ENCODE measurements around the gene RBM42. TPM values are rescaled to one million over a fixed set of nuclear protein-coding genes. Genes with fewer than 3 reads are reported as not detected.

Gene RBM42
- total RNA-seq, 1 donor from 2014 or later, result 69.0 TPM

GRCh38 chr19:35621708-35622107, 7.1 kb upstream of the RBM42 start:
- Histone ChIP-seq H3K27ac (no peak overlapping the region), H3K36me3 (peaks cover 0 to 17% of the 10 kb centered on the region in 2 donors), H3K4me3 (no peak overlapping the region), H3K9me3 (no peaks in the 10 kb centered on the region), H3K27me3 (no peaks in the 10 kb centered on the region), H3K4me1 (no peaks in the 10 kb centered on the region)
- intact Hi-C loops (cut with DNase I), result no loop called here
- TF ChIP-seq, protein P1, sequence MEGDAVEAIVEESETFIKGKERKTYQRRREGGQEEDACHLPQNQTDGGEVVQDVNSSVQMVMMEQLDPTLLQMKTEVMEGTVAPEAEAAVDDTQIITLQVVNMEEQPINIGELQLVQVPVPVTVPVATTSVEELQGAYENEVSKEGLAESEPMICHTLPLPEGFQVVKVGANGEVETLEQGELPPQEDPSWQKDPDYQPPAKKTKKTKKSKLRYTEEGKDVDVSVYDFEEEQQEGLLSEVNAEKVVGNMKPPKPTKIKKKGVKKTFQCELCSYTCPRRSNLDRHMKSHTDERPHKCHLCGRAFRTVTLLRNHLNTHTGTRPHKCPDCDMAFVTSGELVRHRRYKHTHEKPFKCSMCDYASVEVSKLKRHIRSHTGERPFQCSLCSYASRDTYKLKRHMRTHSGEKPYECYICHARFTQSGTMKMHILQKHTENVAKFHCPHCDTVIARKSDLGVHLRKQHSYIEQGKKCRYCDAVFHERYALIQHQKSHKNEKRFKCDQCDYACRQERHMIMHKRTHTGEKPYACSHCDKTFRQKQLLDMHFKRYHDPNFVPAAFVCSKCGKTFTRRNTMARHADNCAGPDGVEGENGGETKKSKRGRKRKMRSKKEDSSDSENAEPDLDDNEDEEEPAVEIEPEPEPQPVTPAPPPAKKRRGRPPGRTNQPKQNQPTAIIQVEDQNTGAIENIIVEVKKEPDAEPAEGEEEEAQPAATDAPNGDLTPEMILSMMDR (IDR thresholded peaks at IDR 0.05), result no peak
- DNase-seq (ENCODE audit: low spot score in 2 of 2), result no peak

GRCh38 chr19:35622750-35623149, 6.1 kb upstream of the RBM42 start:
- Histone ChIP-seq H3K36me3 (peaks cover 0 to 15% of the 10 kb centered on the region in 2 donors), H3K9me3 (no peaks in the 10 kb centered on the region), H3K4me3 (no peak overlapping the region), H3K27ac (no peak overlapping the region), H3K4me1 (no peaks in the 10 kb centered on the region), H3K27me3 (no peaks in the 10 kb centered on the region)
- no peak for DNase-seq (ENCODE audit: low spot score in 2 of 2)
- TF ChIP-seq, protein P1 (IDR thresholded peaks at IDR 0.05), result no peak
- intact Hi-C loops (cut with DNase I), result no loop called here

DNA sequence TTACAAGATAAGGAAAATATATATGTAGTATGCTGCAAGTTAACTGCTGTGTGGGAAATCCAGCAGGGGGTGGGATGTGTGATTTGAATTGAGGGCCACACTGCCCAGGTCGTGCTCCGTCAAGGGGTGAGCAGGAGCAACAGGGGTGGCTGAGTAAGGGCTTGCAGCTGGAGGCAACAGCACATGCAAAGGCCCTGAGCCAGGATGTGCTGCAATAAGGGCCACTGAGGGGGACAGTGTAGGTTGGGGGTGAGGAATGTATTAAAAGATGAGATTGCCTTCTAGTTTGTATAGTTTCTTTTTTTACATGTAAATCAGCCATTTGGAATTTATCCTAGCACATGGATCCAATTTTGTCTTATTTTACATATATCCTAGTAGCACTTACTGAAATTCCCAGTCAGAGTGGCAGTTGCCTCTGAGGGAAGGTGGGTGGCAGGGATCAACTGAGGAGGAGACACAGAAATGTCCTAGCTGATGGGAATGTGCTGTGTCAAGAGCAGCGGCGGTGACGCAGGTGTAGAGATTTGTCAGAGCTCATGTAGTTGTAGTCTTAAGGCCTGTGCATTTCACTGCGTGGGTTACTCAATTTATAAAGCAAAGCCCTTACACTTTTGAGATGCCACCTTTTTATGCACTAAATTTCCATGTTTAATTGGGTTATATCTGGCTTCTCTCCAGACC, 5.4 kb upstream of the RBM42 start:
- TF ChIP-seq, protein P1 (IDR thresholded peaks at IDR 0.05), result no peak
- Histone ChIP-seq H3K4me3 (no peak overlapping the region), H3K27ac (no peak overlapping the region), H3K27me3 (no peaks in the 10 kb centered on the region), H3K36me3 (peaks cover 0 to 10% of the 10 kb centered on the region in 2 donors), H3K9me3 (no peaks in the 10 kb centered on the region), H3K4me1 (peaks cover 0 to 3% of the 10 kb centered on the region in 2 donors)
- DNase-seq (ENCODE audit: low spot score in 2 of 2), result no peak
- intact Hi-C loops (cut with DNase I), result no loop called here

- Histone ChIP-seq H3K4me3 (peak overlapping the region; percentile 74 to 97), H3K4me1 (peaks cover 5 to 10% of the 10 kb centered on the region in 2 donors), H3K36me3 (peaks cover 24 to 28% of the 10 kb centered on the region in 2 donors), H3K27me3 (no peaks in the 10 kb centered on the region), H3K9me3 (no peaks in the 10 kb centered on the region), H3K27ac (peak overlapping the region; percentile 73 to 91)
- TF ChIP-seq, protein P1 (IDR thresholded peaks at IDR 0.05), result no peak
- no peak for DNase-seq (ENCODE audit: low spot score in 2 of 2)
- intact Hi-C loops (cut with DNase I), result loop anchor here (1.0 to 5.0 kb wide), 5 partner anchors 15 to 129 kb away; partner anchors contain the start of genes COX6B1, HAUS5, HSPB6 and PROSER3
Observed at GRCh38 chr19:35628264-35628564, 622 bp upstream of the RBM42 start.

- no peak for DNase-seq (ENCODE audit: low spot score in 2 of 2)
- TF ChIP-seq, protein P1 (IDR thresholded peaks at IDR 0.05), result no peak
- peak overlapping the region; percentile 73 to 90 for H3K27ac ChIP-seq
Observed at GRCh38 chr19:35629332-35629633, 447 bp downstream of the RBM42 start.

More at GRCh38 chr19:35629332-35629633, 447 bp downstream of the RBM42 start:
- intact Hi-C loops (cut with DNase I), result loop anchor here (1.0 to 5.0 kb wide), 2 partner anchors 84 to 128 kb away; partner anchors contain the start of genes HSPB6, PROSER3 and TMEM147
- H3K36me3 ChIP-seq, result peaks cover 35 to 38% of the 10 kb centered on the region in 2 donors
- no peaks in the 10 kb centered on the region for H3K9me3 ChIP-seq
- peaks cover 5 to 10% of the 10 kb centered on the region in 2 donors for H3K4me1 ChIP-seq
- no peaks in the 10 kb centered on the region for H3K27me3 ChIP-seq
- H3K4me3 ChIP-seq, result peak overlapping the region; percentile 74 to 97
